OCI-LY7 (cell line): ENCODE measurements around the gene GNB1. TPM values are rescaled to one million over a fixed set of nuclear protein-coding genes. Genes with fewer than 3 reads are reported as not detected.

ENCODE experiments used
- BruUV-seq: library from RNA; stranded (reverse); fragments of 400-500 nt; replicated peaks from 2 replicates; lab custom pipeline; 2021; lab: Mats Ljungman, UMichigan
- CTCF ChIA-PET: fragments of 300-600 bp; sonication (Branson Sonifier 250); formaldehyde crosslinking; loops from one replicate; lab custom pipeline; 2022; ENCODE audit warnings: antibody characterized with exemption; ENCODE audit not compliant: unreplicated experiment; lab: Charles Lee
- POLR2A ChIA-PET: fragments of 300-600 bp; sonication (Branson Sonifier 250); formaldehyde crosslinking; loops from one replicate; lab custom pipeline; 2022; ENCODE audit warnings: antibody characterized with exemption; lab: Charles Lee
- DNase-seq: peaks from one replicate; pipeline ENCODE4 v3.0.0-alpha.2; 2015; ENCODE audit warnings: low spot score
- H2AFZ ChIP-seq: fragments of 200-600 bp; sonication (generic), shearing (Covaris generic); 2 replicates; pipeline ENCODE4 v1.6.1; 2014; ENCODE audit warnings: mild to moderate bottlenecking, antibody characterized with exemption, low read length, moderate library complexity
- H3K27ac ChIP-seq: fragments of 200-600 bp; sonication (generic); 2 replicates; pipeline ENCODE4 v1.5.1; 2014; ENCODE audit warnings: mixed run types, low read depth, mild to moderate bottlenecking, moderate library complexity, low read length, inconsistent platforms; ENCODE audit not compliant: poor library complexity, severe bottlenecking
- H3K36me3 ChIP-seq: fragments of 200-600 bp; sonication (generic); 2 replicates; pipeline ENCODE4 v1.6.1; 2014; ENCODE audit warnings: mild to moderate bottlenecking, antibody characterized with exemption, low read length, moderate library complexity, mixed read lengths; ENCODE audit not compliant: insufficient read depth
- H3K4me1 ChIP-seq: fragments of 200-600 bp; sonication (generic); 2 replicates; pipeline ENCODE4 v1.5.1; 2014; ENCODE audit warnings: mild to moderate bottlenecking, low read length; ENCODE audit not compliant: insufficient read depth, poor library complexity, severe bottlenecking
- H3K4me2 ChIP-seq: fragments of 200-600 bp; sonication (generic); 2 replicates; pipeline ENCODE4 v1.6.1; 2014; ENCODE audit warnings: mild to moderate bottlenecking, low read length
- H3K4me3 ChIP-seq: fragments of 200-600 bp; sonication (generic); 2 replicates; pipeline ENCODE4 v1.5.1; 2014; ENCODE audit warnings: mild to moderate bottlenecking, low read depth, low read length; ENCODE audit not compliant: poor library complexity, severe bottlenecking
- H3K79me2 ChIP-seq: fragments of 200-600 bp; sonication (generic); 2 replicates; pipeline ENCODE4 v1.6.1; 2016; ENCODE audit warnings: low read depth, mild to moderate bottlenecking, low read length, moderate library complexity, mixed read lengths; ENCODE audit not compliant: insufficient read depth
- H3K9me2 ChIP-seq: fragments of 200-600 bp; sonication (generic); 2 replicates; pipeline ENCODE4 v1.6.1; 2016; ENCODE audit warnings: mild to moderate bottlenecking, low read length, mixed read lengths; ENCODE audit not compliant: insufficient read depth
- H3K9me3 ChIP-seq: fragments of 200-600 bp; sonication (generic); 2 replicates; pipeline ENCODE4 v1.6.1; 2014; ENCODE audit warnings: mild to moderate bottlenecking, mixed run types, low read length, mixed read lengths
- H4K20me1 ChIP-seq: fragments of 200-600 bp; sonication (generic); 2 replicates; pipeline ENCODE4 v1.6.1; 2014; ENCODE audit warnings: mild to moderate bottlenecking, antibody characterized with exemption, low read length, moderate library complexity, mixed read lengths; ENCODE audit not compliant: insufficient read depth
- CTCF ChIP-seq: fragments of 200-600 bp; sonication (generic); conservative IDR thresholded peaks from 2 replicates; pipeline ENCODE4 v1.5.1; 2014; ENCODE audit warnings: mild to moderate bottlenecking, antibody characterized with exemption, low read length, moderate library complexity, mixed read lengths
- EZH2phosphoT487 ChIP-seq: fragments of 200-600 bp; sonication (generic); IDR thresholded peaks from 2 replicates; pipeline ENCODE4 v1.6.1; 2018; ENCODE audit warnings: low read depth, borderline replicate concordance, mild to moderate bottlenecking, mixed run types, antibody characterized with exemption, low read length, moderate library complexity, mixed read lengths
- intact Hi-C: fragments of 100-400 bp; cut with micrococcal nuclease; formaldehyde crosslinking; loops from one replicate; pipeline ENCODE4 v1.10.0; 2022; ENCODE audit not compliant: unreplicated experiment
- total RNA-seq, 2 experiments: library from RNA; depleted of rRNA in 1 of 2; stranded (reverse); fragments of >200 nt in 1 of 2; shearing (Covaris generic) in 1 of 2; gene quantifications; 2 replicates each; pipeline ENCODE4 v1.2.3, GENCODE V29; 2014 to 2022

The GNB1 gene
- total RNA-seq, 2 experiments from 2014 or later, result 101 to 502 TPM

DNA sequence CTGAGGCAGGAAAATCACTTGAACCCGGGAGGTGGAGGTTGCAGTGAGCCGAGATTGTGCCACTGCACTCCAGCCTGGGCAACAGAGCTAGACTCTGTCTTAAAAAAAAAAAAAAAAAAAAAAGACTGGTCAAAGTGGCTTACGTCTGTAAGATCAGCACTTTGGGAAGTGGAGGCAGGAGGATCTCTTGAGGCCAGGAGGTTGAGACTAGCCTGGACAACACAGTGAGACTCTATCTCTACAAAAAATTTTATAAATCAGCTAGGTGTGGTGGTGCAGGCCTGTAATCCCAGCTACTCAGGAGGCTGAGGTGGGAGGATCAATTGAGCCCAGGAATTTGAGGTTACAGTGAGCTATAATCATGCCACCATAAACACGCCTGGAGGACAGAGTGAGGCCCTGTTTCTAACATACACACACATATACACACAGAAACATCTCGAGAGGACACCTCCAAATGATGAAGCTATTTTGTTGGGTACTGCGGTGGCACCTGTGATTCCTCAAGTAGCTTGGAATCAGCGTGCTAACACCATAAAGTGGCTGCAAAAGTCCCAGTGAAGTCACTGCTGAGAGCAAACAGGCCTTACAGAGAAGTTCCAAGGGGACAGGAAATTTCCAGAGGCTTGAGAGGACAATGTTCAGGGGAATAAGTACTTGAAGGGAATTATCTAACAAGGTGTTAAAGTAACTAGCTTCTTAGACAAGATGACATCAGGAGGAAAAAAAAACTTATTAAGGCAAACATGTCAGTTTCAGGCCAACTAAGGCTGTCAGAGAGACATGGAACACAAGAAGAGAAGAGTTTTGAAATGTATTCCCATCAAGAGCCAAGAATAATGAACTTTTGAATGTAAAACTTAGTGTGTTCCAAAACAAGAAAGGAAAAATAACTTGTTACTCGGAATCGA lies 114.0 kb downstream of the GNB1 start:
- Histone ChIP-seq H3K27ac (peak overlapping the region; percentile 96), H4K20me1 (peaks cover 8% of the 10 kb centered on the region), H3K4me2 (peak overlapping the region; percentile 99), H3K9me2 (no peaks in the 10 kb centered on the region), H3K79me2 (peaks cover 62% of the 10 kb centered on the region), H2AFZ (no peak overlapping the region), H3K4me1 (peaks cover 59% of the 10 kb centered on the region), H3K36me3 (peaks cover 47% of the 10 kb centered on the region), H3K9me3 (peaks cover 10% of the 10 kb centered on the region), H3K4me3 (peak overlapping the region; percentile 97)
- intact Hi-C loops, result no loop called here
- CTCF ChIA-PET, result no interaction called here
- DNase-seq, result peak; percentile 40
- TF ChIP-seq CTCF, result no peak
- no peak for TF ChIP-seq EZH2phosphoT487
- POLR2A ChIA-PET, result interaction anchor here (0.6 to 1.7 kb wide), 9 partner anchors 9 to 153 kb away, joined by 3 to 6 read pairs (median 4); no protein-coding TSS in a partner anchor
- TSS peak; percentile 56 for BruUV-seq

- BruUV-seq, result no TSS peak
- Histone ChIP-seq H3K4me3 (peak overlapping the region; percentile 97), H3K9me2 (no peaks in the 10 kb centered on the region), H4K20me1 (peaks cover 12% of the 10 kb centered on the region), H3K4me2 (peak overlapping the region; percentile 99), H3K9me3 (peaks cover 19% of the 10 kb centered on the region), H2AFZ (no peak overlapping the region), H3K79me2 (peaks cover 75% of the 10 kb centered on the region), H3K27ac (peak overlapping the region; percentile 96), H3K4me1 (peaks cover 46% of the 10 kb centered on the region), H3K36me3 (peaks cover 61% of the 10 kb centered on the region)
- peak; percentile 43 for TF ChIP-seq CTCF
- TF ChIP-seq EZH2phosphoT487, result no peak
- ChIA-PET CTCF (no interaction called here), POLR2A (interaction anchor here (0.6 to 1.7 kb wide), 3 partner anchors 15 to 133 kb away, joined by 3 to 4 read pairs (median 4); no protein-coding TSS in a partner anchor)
- intact Hi-C loops, result no loop called here
- DNase-seq, result peak; percentile 74
Observed at GRCh38 chr1:1775327-1776226, 115.3 kb downstream of the GNB1 start.
